ENCODE data around the gene NTRK2. TPM values are rescaled to one million over a fixed set of nuclear protein-coding genes. Genes with fewer than 3 reads are reported as not detected.

Gene NTRK2
- total and polyA plus RNA-seq, 10 of the 15 experiments (the other 5 are each of a cell fraction or from before 2014, with no cell fraction given): 0.42 to 4.6 (median 0.65) TPM

GRCh38 chr9:84828046-84828445 is 158.5 kb downstream of the NTRK2 start:
- Histone ChIP-seq H3K79me2 (ENCODE audit: control insufficient read depth, insufficient read depth, low read length) (no peaks in the 10 kb centered on the region), H3K4me3 (no peak overlapping the region), H3K4me2 (ENCODE audit: control insufficient read depth, insufficient read depth) (no peak overlapping the region), H2AFZ (ENCODE audit: control insufficient read depth, low read depth, low read length) (no peak overlapping the region), H3K27me3 (replicated peaks in 1 of 2; ENCODE audit: control insufficient read depth in 2 of 2, insufficient read depth in 2 of 2, low read length in 1 of 2) (no peaks in the 10 kb centered on the region), H3K27ac (ENCODE audit: control insufficient read depth, insufficient read depth) (no peak overlapping the region), H3K9ac (ENCODE audit: control insufficient read depth, insufficient read depth, low read length) (no peak overlapping the region), H3K36me3 (ENCODE audit: control insufficient read depth in 2 of 2, insufficient read depth in 2 of 2, low read length in 1 of 2) (no peaks in the 10 kb centered on the region), H4K20me1 (ENCODE audit: control insufficient read depth, insufficient read depth) (no peaks in the 10 kb centered on the region), H3K4me1 (ENCODE audit: control insufficient read depth, insufficient read depth, low read length) (peaks cover 15% of the 10 kb centered on the region), H3K9me3 (replicated peaks; ENCODE audit: control insufficient read depth, insufficient read depth, low read length) (no peaks in the 10 kb centered on the region)
- ChIA-PET SMC1A (ENCODE audit: uncharacterized antibody, unreplicated experiment) (interaction anchor here (0.6 to 1.0 kb wide), 5 partner anchors 9 to 33 kb away, joined by 3 to 4 read pairs (median 3); no protein-coding TSS in a partner anchor), RAD21 (ENCODE audit: unreplicated experiment) (no interaction called here), POLR2A (interaction anchor here (1.1 kb wide), 1 partner anchor 22 kb away, joined by 3 read pairs; no protein-coding TSS in a partner anchor), CTCF (interaction anchor here (1.7 kb wide), 2 partner anchors 131 to 134 kb away, joined by 3 to 6 read pairs; no protein-coding TSS in a partner anchor)
- 73% methylated on average over 2 of the region's 2 CpGs for WGBS (ENCODE audit: insufficient coverage, insufficient replicate concordance, low lambda C conversion rate, missing lambda C conversion rate)
- in situ Hi-C loops (cut with MboI) (no loop called here), intact Hi-C loops (cut with micrococcal nuclease; ENCODE audit: unreplicated experiment) (no loop called here)
- FAIRE-seq (no peak), DNase-seq (ENCODE audit: low read depth, low spot score) (no peak), ATAC-seq (no peak)
- no TSS peak for BruUV-seq (replicated peaks)
- TF ChIP-seq SMC3 (IDR thresholded peaks at IDR 0.05; ENCODE audit: borderline replicate concordance, low read length) (no peak), E4F1 (IDR thresholded peaks at IDR 0.05; ENCODE audit: borderline replicate concordance, partially characterized antibody) (no peak), PKNOX1 (IDR thresholded peaks at IDR 0.05) (no peak), ZBTB11 (CRISPR knock-in tag; IDR thresholded peaks at IDR 0.05) (no peak), CEBPB (IDR thresholded peaks at IDR 0.05; ENCODE audit: borderline replicate concordance in 1 of 2, low read depth in 2 of 2, low read length in 2 of 2) (no peak), FOS (IDR thresholded peaks at IDR 0.05; ENCODE audit: borderline replicate concordance, extremely low read depth, insufficient read length) (no peak), EED (IDR thresholded peaks at IDR 0.05; ENCODE audit: low read depth) (no peak), EP300 (IDR thresholded peaks at IDR 0.05; ENCODE audit: borderline replicate concordance in 1 of 2, control insufficient read depth in 1 of 2, low read depth in 2 of 2, low read length in 2 of 2) (no peak), SMAD5 (IDR thresholded peaks at IDR 0.05; ENCODE audit: low read depth) (no peak), WRNIP1 (IDR thresholded peaks at IDR 0.05; ENCODE audit: borderline replicate concordance, low read depth, low read length) (no peak), SMARCA5 (IDR thresholded peaks at IDR 0.05) (no peak), CTCF (IDR thresholded peaks at IDR 0.05 in 2 of 3, conservative IDR thresholded peaks at IDR 0.05 in 1 of 3; ENCODE audit: control insufficient read depth in 2 of 3, extremely low read depth in 1 of 3, insufficient read depth in 1 of 3, low read depth in 3 of 3, low read length in 3 of 3) (no peak), POLR2AphosphoS5 (IDR thresholded peaks at IDR 0.05; ENCODE audit: low read length) (no peak), ESRRA (IDR thresholded peaks at IDR 0.05; ENCODE audit: low read length) (no peak)
